SK-N-SH treated with all-trans-retinoic acid at 6 μM for 48 hours (cell line): ENCODE results near the gene RNMT.

Source experiments
- ATAC-seq: fragments of 200-7000 bp; cut with Tn5 transposase; 3 replicates; pipeline ENCODE4 v1.9.1; 2020; ENCODE audit warnings: mild to moderate bottlenecking, moderate library complexity
- ARNTL ChIP-seq: fragments of 450-650 bp; formaldehyde crosslinking; IDR thresholded peaks from 2 replicates; pipeline ENCODE4 v1.5.0; 2020; ENCODE audit warnings: low read depth, mild to moderate bottlenecking, moderate library complexity, borderline replicate concordance
- BACH2 ChIP-seq: fragments of 250-450 bp; sonication (Bioruptor Pico); IDR thresholded peaks from 2 replicates; pipeline ENCODE4 v1.9.0; 2021; ENCODE audit warnings: mild to moderate bottlenecking, borderline replicate concordance
- CREB5 ChIP-seq: fragments of 250-450 bp; sonication (Bioruptor Pico); IDR thresholded peaks from 2 replicates; pipeline ENCODE4 v1.5.1; 2020; ENCODE audit warnings: low read depth, mild to moderate bottlenecking, moderate library complexity
- CSDC2 ChIP-seq: fragments of 250-450 bp; sonication (Bioruptor Pico); IDR thresholded peaks from 2 replicates; pipeline ENCODE4 v1.5.0; 2020; ENCODE audit warnings: mild to moderate bottlenecking, moderate library complexity
- CSRNP3 ChIP-seq: fragments of 250-450 bp; sonication (Bioruptor Pico); IDR thresholded peaks from 2 replicates; pipeline ENCODE4 v1.5.1; 2021; ENCODE audit warnings: mild to moderate bottlenecking, moderate library complexity
- ESRRG ChIP-seq: fragments of 250-450 bp; sonication (Bioruptor Pico); IDR thresholded peaks from 2 replicates; pipeline ENCODE4 v1.6.1; 2021; ENCODE audit warnings: mild to moderate bottlenecking
- GLIS3 ChIP-seq: fragments of 250-450 bp; sonication (Bioruptor Pico); IDR thresholded peaks from 2 replicates; pipeline ENCODE4 v1.5.0; 2020; ENCODE audit warnings: mild to moderate bottlenecking, moderate library complexity
- ISL1 ChIP-seq: fragments of 250-450 bp; sonication (Bioruptor Pico); IDR thresholded peaks from 2 replicates; pipeline ENCODE4 v2.1.2; 2022; ENCODE audit warnings: mild to moderate bottlenecking, moderate library complexity
- OSR1 ChIP-seq: fragments of 250-450 bp; sonication (Bioruptor Pico); IDR thresholded peaks from 2 replicates; pipeline ENCODE4 v1.8.0; 2022; ENCODE audit warnings: moderate library complexity, mild to moderate bottlenecking, inconsistent platforms
- PATZ1 ChIP-seq: fragments of 250-450 bp; sonication (Bioruptor Pico); IDR thresholded peaks from 2 replicates; pipeline ENCODE4 v1.8.0; 2020; ENCODE audit warnings: mild to moderate bottlenecking, moderate library complexity, borderline replicate concordance
- POU6F1 ChIP-seq: fragments of 250-450 bp; sonication (Bioruptor Pico); IDR thresholded peaks from 2 replicates; pipeline ENCODE4 v1.8.0; 2021; ENCODE audit warnings: low read depth, mild to moderate bottlenecking, moderate library complexity, borderline replicate concordance
- PPARA ChIP-seq: fragments of 250-450 bp; sonication (Bioruptor Pico); IDR thresholded peaks from 2 replicates; pipeline ENCODE4 v1.5.0; 2020; ENCODE audit warnings: mild to moderate bottlenecking, borderline replicate concordance
- SNAI2 ChIP-seq: fragments of 250-450 bp; sonication (Bioruptor Pico); IDR thresholded peaks from 2 replicates; pipeline ENCODE4 v1.5.0; 2020; ENCODE audit warnings: mild to moderate bottlenecking, moderate library complexity
- TCF4 ChIP-seq: fragments of 250-450 bp; sonication (Bioruptor Pico); IDR thresholded peaks from 2 replicates; pipeline ENCODE4 v1.8.0; 2021; ENCODE audit warnings: mild to moderate bottlenecking, moderate library complexity, borderline replicate concordance
- TOX ChIP-seq: fragments of 250-450 bp; sonication (Bioruptor Pico); IDR thresholded peaks from 2 replicates; pipeline ENCODE4 v1.8.0; 2021; ENCODE audit warnings: mild to moderate bottlenecking, moderate library complexity, borderline replicate concordance
- ZC3H10 ChIP-seq: fragments of 250-450 bp; sonication (Bioruptor Pico); IDR thresholded peaks from 2 replicates; pipeline ENCODE4 v1.5.1; 2021; ENCODE audit warnings: mild to moderate bottlenecking, moderate library complexity
- ZFP3 ChIP-seq: fragments of 250-450 bp; sonication (Bioruptor Pico); IDR thresholded peaks from 2 replicates; pipeline ENCODE4 v1.5.0; 2020; ENCODE audit warnings: mild to moderate bottlenecking, moderate library complexity
- ZFP30 ChIP-seq: fragments of 450-650 bp; formaldehyde crosslinking; IDR thresholded peaks from 2 replicates; pipeline ENCODE4 v1.5.0; 2022; ENCODE audit warnings: mild to moderate bottlenecking, moderate library complexity
- ZNF565 ChIP-seq: fragments of 450-650 bp; formaldehyde crosslinking; conservative IDR thresholded peaks from 2 replicates; pipeline ENCODE4 v1.5.0; 2020; ENCODE audit warnings: low read depth, mild to moderate bottlenecking, moderate library complexity
- ZNF70 ChIP-seq: fragments of 450-650 bp; formaldehyde crosslinking; IDR thresholded peaks from 2 replicates; pipeline ENCODE4 v1.5.0; 2020; ENCODE audit warnings: mild to moderate bottlenecking, moderate library complexity
- ZNF8 ChIP-seq: fragments of 450-650 bp; formaldehyde crosslinking; IDR thresholded peaks from 2 replicates; pipeline ENCODE4 v1.5.0; 2020; ENCODE audit warnings: mild to moderate bottlenecking, moderate library complexity

The RNMT gene

GRCh38 chr18:13796515-13796914 is 70.0 kb downstream of the RNMT start (continued):
- no peak for TF ChIP-seq CSRNP3 (CRISPR knock-in tag)
- no peak for TF ChIP-seq BACH2
- TF ChIP-seq ZNF70, result no peak
- TF ChIP-seq ARNTL (CRISPR knock-in tag), result no peak
- TF ChIP-seq ISL1 (CRISPR knock-in tag), result no peak
- no peak for TF ChIP-seq ZNF565 (CRISPR knock-in tag)
- no peak for TF ChIP-seq OSR1 (CRISPR knock-in tag)
- no peak for TF ChIP-seq TCF4 (CRISPR knock-in tag)
- no peak for TF ChIP-seq GLIS3 (CRISPR knock-in tag)
- TF ChIP-seq PPARA, result no peak
- TF ChIP-seq ZC3H10 (CRISPR knock-in tag), result no peak
- TF ChIP-seq SNAI2, result no peak

- TF ChIP-seq PPARA (no peak), ARNTL (CRISPR knock-in tag) (no peak), CSRNP3 (CRISPR knock-in tag) (no peak), CREB5 (CRISPR knock-in tag) (no peak), ZFP3 (CRISPR knock-in tag) (no peak), TCF4 (CRISPR knock-in tag) (no peak), CSDC2 (CRISPR knock-in tag) (no peak), OSR1 (CRISPR knock-in tag) (no peak), BACH2 (no peak), ZNF565 (CRISPR knock-in tag) (no peak), PATZ1 (CRISPR knock-in tag) (no peak), ZFP30 (CRISPR knock-in tag) (no peak), ZNF8 (CRISPR knock-in tag) (no peak), ZNF70 (no peak), POU6F1 (CRISPR knock-in tag) (no peak), ZC3H10 (CRISPR knock-in tag) (no peak), ESRRG (no peak), SNAI2 (no peak), ISL1 (CRISPR knock-in tag) (no peak)
- no peak; the same call in 2 of the 3 replicates for ATAC-seq
Observed at GRCh38 chr18:13797157-13797611, 70.7 kb downstream of the RNMT start.

- no peak for ATAC-seq
- TF ChIP-seq ZNF565 (CRISPR knock-in tag) (no peak), ISL1 (CRISPR knock-in tag) (no peak), TOX (CRISPR knock-in tag) (no peak)
- TF ChIP-seq, all 23 proteins: peak for 0
Observed at GRCh38 chr18:13799396-13799795, 72.9 kb downstream of the RNMT start.
